SU-DHL-6 (cell line): ENCODE measurements around the gene SERPINH1.

ENCODE experiments used
- H2AFZ ChIP-seq: fragments of 200-600 bp; sonication (generic); 2 replicates; pipeline ENCODE4 v1.6.1; 2014; ENCODE audit warnings: low read depth, mild to moderate bottlenecking, moderate library complexity, mixed read lengths, antibody characterized with exemption, low read length; ENCODE audit not compliant: severe bottlenecking
- H3F3A ChIP-seq: fragments of 200-600 bp; shearing (Covaris generic); 2 replicates; pipeline ENCODE4 v1.6.0; 2016; ENCODE audit warnings: antibody characterized with exemption, mild to moderate bottlenecking; ENCODE audit not compliant: insufficient read depth
- H3K27ac ChIP-seq: fragments of 200-600 bp; sonication (generic); 2 replicates; pipeline ENCODE4 v1.5.1; 2016; ENCODE audit warnings: low read depth, mild to moderate bottlenecking, low read length, moderate library complexity, mixed read lengths
- H3K27me3 ChIP-seq: fragments of 200-600 bp; sonication (generic), shearing (Covaris generic); 2 replicates; pipeline ENCODE4 v1.6.0; 2014; ENCODE audit warnings: mild to moderate bottlenecking, low read length
- H3K36me3 ChIP-seq: fragments of 200-600 bp; sonication (generic); 2 replicates; pipeline ENCODE4 v1.6.1; 2014; ENCODE audit warnings: mild to moderate bottlenecking, low read length, mixed read lengths
- H3K4me2 ChIP-seq: fragments of 300-600, 200-600 bp; shearing (Covaris generic), sonication (generic); 2 replicates; pipeline ENCODE4 v1.6.0; 2014; ENCODE audit warnings: low read length, low read depth, mild to moderate bottlenecking; ENCODE audit not compliant: poor library complexity, severe bottlenecking
- H3K4me3 ChIP-seq: fragments of 200-600 bp; sonication (generic); 2 replicates; pipeline ENCODE4 v1.5.1; 2014; ENCODE audit warnings: antibody characterized with exemption, low read length, mild to moderate bottlenecking, mixed read lengths; ENCODE audit not compliant: insufficient read depth, poor library complexity, severe bottlenecking
- H3K79me2 ChIP-seq: fragments of 200-600 bp; sonication (generic); 2 replicates; pipeline ENCODE4 v1.6.1; 2014; ENCODE audit warnings: mild to moderate bottlenecking, low read length, moderate library complexity; ENCODE audit not compliant: insufficient read depth
- H3K9ac ChIP-seq: fragments of 200-600 bp; sonication (generic); 2 replicates; pipeline ENCODE4 v1.7.0; 2014; ENCODE audit warnings: mild to moderate bottlenecking, low read length
- H3K9me2 ChIP-seq: fragments of 200-600 bp; sonication (generic); replicated peaks from 2 replicates; pipeline ENCODE4 v1.6.1; 2014; ENCODE audit warnings: low read length; ENCODE audit not compliant: insufficient read depth
- H3K9me3 ChIP-seq: fragments of 200-600 bp; sonication (generic); 2 replicates; pipeline ENCODE4 v1.6.1; 2014; ENCODE audit warnings: low read length, mixed read lengths; ENCODE audit not compliant: insufficient read depth
- H4K20me1 ChIP-seq: fragments of 200-600 bp; sonication (generic); 2 replicates; pipeline ENCODE4 v1.6.1; 2014; ENCODE audit warnings: low read depth, mild to moderate bottlenecking, antibody characterized with exemption, low read length, moderate library complexity, mixed read lengths
- EZH2phosphoT487 ChIP-seq: fragments of 200-600 bp; sonication (generic), shearing (Covaris generic); conservative IDR thresholded peaks from 2 replicates; pipeline ENCODE4 v1.6.1; 2018; ENCODE audit warnings: mild to moderate bottlenecking, antibody characterized with exemption, low read length, moderate library complexity, mixed read lengths
- TF ChIP-seq, protein P1 (sequence below): fragments of 200-600 bp; sonication (generic); IDR thresholded peaks from one replicate; pipeline ENCODE4 v1.5.1; 2017; ENCODE audit warnings: antibody characterized with exemption, mild to moderate bottlenecking, low read length, moderate library complexity; ENCODE audit not compliant: insufficient read depth, poor library complexity, severe bottlenecking

Gene SERPINH1

DNA sequence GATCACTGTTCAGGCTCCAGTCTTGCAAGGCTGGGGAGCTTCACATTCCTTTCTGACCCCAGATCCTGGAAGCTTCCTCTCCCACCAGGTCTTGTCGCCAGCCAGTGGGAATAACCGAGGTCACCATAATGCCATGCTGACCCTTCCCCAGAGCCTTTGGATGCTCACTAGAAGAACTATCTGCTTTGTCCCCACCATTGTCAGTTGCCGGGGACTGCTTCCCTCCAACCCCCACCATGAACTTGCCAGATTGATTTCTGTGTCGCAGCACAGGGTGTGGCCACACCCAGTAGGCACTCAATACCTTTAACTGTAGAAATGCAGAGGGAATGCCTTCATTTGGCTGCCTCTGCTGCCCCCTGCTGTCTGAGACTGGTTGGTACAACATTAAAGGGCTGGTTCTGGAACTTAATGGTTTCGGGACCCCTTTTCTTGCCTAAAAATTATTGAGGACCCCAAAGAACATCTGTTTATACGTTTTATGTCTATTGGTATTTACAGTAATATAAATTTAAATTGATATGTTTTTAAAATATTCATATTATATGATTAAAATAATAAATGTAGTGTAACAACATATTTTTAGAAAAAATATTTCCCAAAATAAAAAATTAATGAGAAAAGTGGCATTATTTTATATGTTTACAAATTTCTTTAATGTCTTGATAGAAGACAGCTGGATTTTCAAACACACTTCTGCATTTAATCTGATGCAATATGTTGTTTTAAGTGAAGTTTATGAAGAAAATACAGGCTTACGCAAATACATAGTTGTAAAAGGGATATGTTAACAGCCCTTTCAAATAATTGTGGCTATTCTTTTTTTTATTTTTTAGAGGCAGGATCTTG is 29.6 kb upstream of the SERPINH1 start:
- Histone ChIP-seq H3K9ac (no peak overlapping the region), H3K27ac (no peak overlapping the region), H3F3A (no peaks in the 10 kb centered on the region), H3K79me2 (no peaks in the 10 kb centered on the region), H3K4me2 (no peak overlapping the region), H4K20me1 (no peaks in the 10 kb centered on the region), H3K27me3 (no peaks in the 10 kb centered on the region), H3K36me3 (no peaks in the 10 kb centered on the region), H2AFZ (no peak overlapping the region), H3K9me2 (no peaks in the 10 kb centered on the region), H3K4me3 (no peak overlapping the region), H3K9me3 (no peaks in the 10 kb centered on the region)
- TF ChIP-seq, protein P1, sequence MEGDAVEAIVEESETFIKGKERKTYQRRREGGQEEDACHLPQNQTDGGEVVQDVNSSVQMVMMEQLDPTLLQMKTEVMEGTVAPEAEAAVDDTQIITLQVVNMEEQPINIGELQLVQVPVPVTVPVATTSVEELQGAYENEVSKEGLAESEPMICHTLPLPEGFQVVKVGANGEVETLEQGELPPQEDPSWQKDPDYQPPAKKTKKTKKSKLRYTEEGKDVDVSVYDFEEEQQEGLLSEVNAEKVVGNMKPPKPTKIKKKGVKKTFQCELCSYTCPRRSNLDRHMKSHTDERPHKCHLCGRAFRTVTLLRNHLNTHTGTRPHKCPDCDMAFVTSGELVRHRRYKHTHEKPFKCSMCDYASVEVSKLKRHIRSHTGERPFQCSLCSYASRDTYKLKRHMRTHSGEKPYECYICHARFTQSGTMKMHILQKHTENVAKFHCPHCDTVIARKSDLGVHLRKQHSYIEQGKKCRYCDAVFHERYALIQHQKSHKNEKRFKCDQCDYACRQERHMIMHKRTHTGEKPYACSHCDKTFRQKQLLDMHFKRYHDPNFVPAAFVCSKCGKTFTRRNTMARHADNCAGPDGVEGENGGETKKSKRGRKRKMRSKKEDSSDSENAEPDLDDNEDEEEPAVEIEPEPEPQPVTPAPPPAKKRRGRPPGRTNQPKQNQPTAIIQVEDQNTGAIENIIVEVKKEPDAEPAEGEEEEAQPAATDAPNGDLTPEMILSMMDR, result peak; percentile 62
- no peak for TF ChIP-seq EZH2phosphoT487

DNA sequence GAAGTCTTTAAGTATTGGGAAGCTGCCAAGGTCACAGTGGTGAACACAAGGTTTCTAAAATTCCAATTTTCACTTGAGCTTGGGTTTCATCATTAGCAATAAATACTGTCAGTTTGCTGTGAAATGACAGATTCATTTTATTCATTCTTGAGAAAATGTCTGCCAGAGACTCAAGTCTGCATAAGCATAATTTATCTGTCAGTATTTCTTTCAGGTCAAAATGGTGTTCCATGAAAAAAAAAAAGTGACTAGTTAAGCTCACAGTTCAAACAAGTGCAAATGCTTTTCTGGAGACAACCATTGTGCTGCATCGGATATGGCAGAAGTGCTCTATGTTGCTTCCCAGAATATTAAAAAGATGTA is 28.2 kb upstream of the SERPINH1 start:
- H2AFZ ChIP-seq, result no peak overlapping the region
- H3K9me3 ChIP-seq, result no peaks in the 10 kb centered on the region
- H4K20me1 ChIP-seq, result no peaks in the 10 kb centered on the region
- H3K27ac ChIP-seq, result no peak overlapping the region
- no peak for TF ChIP-seq EZH2phosphoT487
- TF ChIP-seq, protein P1, result no peak
- H3K4me2 ChIP-seq, result no peak overlapping the region
- H3K79me2 ChIP-seq, result no peaks in the 10 kb centered on the region
- H3K36me3 ChIP-seq, result no peaks in the 10 kb centered on the region
- H3K4me3 ChIP-seq, result no peak overlapping the region
- H3K27me3 ChIP-seq, result no peaks in the 10 kb centered on the region
- H3K9ac ChIP-seq, result no peak overlapping the region
- H3F3A ChIP-seq, result no peaks in the 10 kb centered on the region
- no peaks in the 10 kb centered on the region for H3K9me2 ChIP-seq

DNA sequence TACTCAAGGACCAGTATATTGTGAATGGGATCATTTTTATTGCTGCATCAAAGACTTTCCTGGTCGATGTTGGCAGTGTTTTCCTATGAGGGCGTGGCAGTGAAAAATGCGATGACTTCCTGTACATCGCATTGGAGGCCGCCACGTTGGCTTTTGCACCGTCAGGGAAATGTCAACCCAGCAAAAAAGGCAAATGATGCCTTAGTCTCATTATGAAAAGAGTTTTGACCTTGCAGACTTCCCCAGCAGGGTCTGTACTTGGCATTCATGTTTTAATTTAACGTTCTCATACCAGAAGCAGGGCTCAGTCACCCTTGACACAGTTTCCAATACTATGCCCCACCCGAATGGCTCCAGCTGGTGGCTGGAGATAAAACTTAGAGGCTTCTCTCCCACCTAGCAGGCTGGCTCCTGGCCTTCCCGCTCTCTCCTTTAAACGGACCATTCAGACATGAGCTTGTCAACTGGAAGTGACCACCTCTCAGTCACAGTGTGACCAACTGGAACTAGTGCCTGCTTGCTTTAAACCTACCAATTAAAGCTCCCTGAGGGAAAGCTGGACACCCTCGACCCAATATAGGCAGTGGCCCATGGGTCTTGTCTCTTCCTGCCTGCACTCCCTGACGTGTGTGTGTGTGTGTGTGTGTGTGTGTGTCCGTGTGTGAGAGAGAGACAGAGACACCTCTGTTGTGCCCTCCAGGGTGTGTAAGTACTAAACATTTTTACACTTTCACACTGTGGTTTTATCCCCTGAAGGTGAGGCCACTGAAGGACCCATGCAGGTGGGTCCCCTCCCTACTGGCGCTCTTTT is 27.6 kb upstream of the SERPINH1 start:
- no peaks in the 10 kb centered on the region for H4K20me1 ChIP-seq
- TF ChIP-seq, protein P1, result no peak
- TF ChIP-seq EZH2phosphoT487, result no peak
- no peak overlapping the region for H3K4me2 ChIP-seq
- no peaks in the 10 kb centered on the region for H3F3A ChIP-seq
- no peaks in the 10 kb centered on the region for H3K36me3 ChIP-seq
- H3K4me3 ChIP-seq, result no peak overlapping the region
- H3K9ac ChIP-seq, result no peak overlapping the region
- H3K9me3 ChIP-seq, result no peaks in the 10 kb centered on the region
- no peaks in the 10 kb centered on the region for H3K79me2 ChIP-seq
- no peaks in the 10 kb centered on the region for H3K9me2 ChIP-seq
- no peak overlapping the region for H3K27ac ChIP-seq
- H3K27me3 ChIP-seq, result no peaks in the 10 kb centered on the region
- no peak overlapping the region for H2AFZ ChIP-seq
